IMR-90 (cell line): ENCODE results near the gene TET1. TPM values are rescaled to one million over a fixed set of nuclear protein-coding genes. Genes with fewer than 3 reads are reported as not detected.

Experiments used
- ATAC-seq: fragments of 200-7000 bp; cut with Tn5 transposase; 2 replicates; pipeline ENCODE4 v1.9.1; 2020; ENCODE audit warnings: low read depth, mild to moderate bottlenecking, moderate library complexity
- BruUV-seq: library from RNA; stranded (reverse); fragments of 400-500 nt; replicated peaks from 2 replicates; lab custom pipeline; 2021; lab: Mats Ljungman, UMichigan
- CTCF ChIA-PET: fragments of 300-600 bp; formaldehyde crosslinking; extraction: SDS; loops from one replicate; lab custom pipeline; 2021; ENCODE audit warnings: antibody characterized with exemption; lab: Yijun Ruan, JAX
- POLR2A ChIA-PET: fragments of 300-600 bp; sonication (Branson Sonifier 250); formaldehyde crosslinking; loops from one replicate; lab custom pipeline; 2022; ENCODE audit warnings: antibody characterized with exemption; ENCODE audit not compliant: unreplicated experiment; lab: Charles Lee
- DNase-seq: peaks from one replicate; pipeline ENCODE4 v3.0.0; 2013
- H2AFZ ChIP-seq: replicated peaks from 2 replicates; pipeline ENCODE3; 2013; ENCODE audit warnings: low read length, mild to moderate bottlenecking; ENCODE audit not compliant: poor library complexity
- H2AK5ac ChIP-seq: 2 replicates; pipeline ENCODE4 v1.6.1; 2013; ENCODE audit warnings: low read depth, low read length, inconsistent platforms
- H2AK9ac ChIP-seq: replicated peaks from 2 replicates; pipeline ENCODE3; 2013; ENCODE audit warnings: mild to moderate bottlenecking, low read depth, low read length, moderate library complexity; ENCODE audit not compliant: poor library complexity
- H2BK120ac ChIP-seq: 2 replicates; pipeline ENCODE4 v1.6.1; 2013; ENCODE audit warnings: low read depth, low read length, inconsistent platforms
- H2BK15ac ChIP-seq: 3 replicates; pipeline ENCODE4 v1.6.1; 2013; ENCODE audit warnings: low read depth, low read length, inconsistent platforms
- H2BK20ac ChIP-seq: 2 replicates; pipeline ENCODE4 v1.6.1; 2013; ENCODE audit warnings: low read depth, mild to moderate bottlenecking, inconsistent platforms, low read length, moderate library complexity
- H2BK5ac ChIP-seq: 2 replicates; pipeline ENCODE4 v1.6.1; 2013; ENCODE audit warnings: mild to moderate bottlenecking, low read depth, low read length, inconsistent platforms; ENCODE audit not compliant: poor library complexity, severe bottlenecking
- H3K14ac ChIP-seq: replicated peaks from 2 replicates; pipeline ENCODE4 v1.6.1; 2013; ENCODE audit warnings: low read depth, low read length, inconsistent platforms
- H3K18ac ChIP-seq: 2 replicates; pipeline ENCODE4 v1.6.1; 2013; ENCODE audit warnings: low read depth, low read length, control low read depth
- H3K23ac ChIP-seq: 2 replicates; pipeline ENCODE4 v1.6.1; 2013; ENCODE audit warnings: low read depth, low read length, inconsistent platforms
- H3K27ac ChIP-seq: 2 replicates; pipeline ENCODE4 v1.5.1; 2013; ENCODE audit warnings: mild to moderate bottlenecking, control low read depth, low read length; ENCODE audit not compliant: insufficient read depth
- H3K27me3 ChIP-seq: 2 replicates; pipeline ENCODE4 v1.6.1; 2013; ENCODE audit warnings: low read length; ENCODE audit not compliant: control insufficient read depth, insufficient read depth
- H3K36me3 ChIP-seq: 2 replicates; pipeline ENCODE4 v1.6.1; 2013; ENCODE audit warnings: low read length, mixed read lengths; ENCODE audit not compliant: control insufficient read depth, insufficient read depth
- H3K4ac ChIP-seq: 2 replicates; pipeline ENCODE4 v1.6.1; 2013; ENCODE audit warnings: low read depth, low read length, inconsistent platforms
- H3K4me1 ChIP-seq: 2 replicates; pipeline ENCODE4 v1.6.1; 2013; ENCODE audit warnings: low read length, mixed read lengths; ENCODE audit not compliant: control insufficient read depth, insufficient read depth
- H3K4me2 ChIP-seq: 2 replicates; pipeline ENCODE4 v1.6.1; 2013; ENCODE audit warnings: low read depth, mild to moderate bottlenecking, control low read depth, low read length, moderate library complexity
- H3K4me3 ChIP-seq: 2 replicates; pipeline ENCODE4 v1.5.1; 2013; ENCODE audit warnings: low read depth, mild to moderate bottlenecking, control low read depth, low read length, moderate library complexity; ENCODE audit not compliant: insufficient read depth
- H3K56ac ChIP-seq: 2 replicates; pipeline ENCODE4 v1.6.1; 2013; ENCODE audit warnings: low read length, inconsistent platforms; ENCODE audit not compliant: insufficient read depth; ENCODE audit errors: extremely low read depth
- H3K79me1 ChIP-seq, 2 experiments: 2 replicates each; pipeline ENCODE4 v1.6.1; 2013; ENCODE audit warnings: low read length in 2 of 2, inconsistent platforms in 1 of 2, low read depth in 1 of 2
- H3K9ac ChIP-seq: 2 replicates; pipeline ENCODE4 v1.6.1; 2013; ENCODE audit warnings: low read depth, low read length, control low read depth
- H3K9me1 ChIP-seq: 2 replicates; pipeline ENCODE4 v1.6.1; 2013; ENCODE audit warnings: low read length, inconsistent platforms; ENCODE audit not compliant: insufficient read depth
- H3K9me3 ChIP-seq: 2 replicates; pipeline ENCODE4 v1.6.1; 2013; ENCODE audit warnings: low read length; ENCODE audit not compliant: control insufficient read depth, insufficient read depth
- H4K20me1 ChIP-seq: 2 replicates; pipeline ENCODE4 v1.6.1; 2013; ENCODE audit warnings: low read length, inconsistent platforms; ENCODE audit not compliant: insufficient read depth
- H4K5ac ChIP-seq: 2 replicates; pipeline ENCODE4 v1.6.1; 2013; ENCODE audit warnings: mild to moderate bottlenecking, low read depth, low read length, control low read depth
- H4K8ac ChIP-seq, 2 experiments: 2 replicates each; pipeline ENCODE4 v1.6.1; 2013; ENCODE audit warnings: low read depth in 2 of 2, low read length in 2 of 2, control low read depth in 1 of 2, inconsistent platforms in 1 of 2
- H4K91ac ChIP-seq: 2 replicates; pipeline ENCODE4 v1.6.1; 2013; ENCODE audit warnings: low read depth, low read length, inconsistent platforms; ENCODE audit not compliant: insufficient read depth
- CEBPB ChIP-seq: IDR thresholded peaks from 2 replicates; pipeline ENCODE4 v1.6.1; 2012; ENCODE audit warnings: low read depth, low read length, improper control_type of control experiment
- RCOR1 ChIP-seq: IDR thresholded peaks from 2 replicates; pipeline ENCODE4 v1.6.1; 2012; ENCODE audit warnings: mild to moderate bottlenecking, low read length, improper control_type of control experiment; ENCODE audit not compliant: insufficient replicate concordance
- WGBS, 2 experiments: methylation state at CpG; one replicate each; pipeline versions ENCODE4 v1.1.5 to v1.1.7; 2013; ENCODE audit warnings: missing lambda C conversion rate in 2 of 2; ENCODE audit not compliant: insufficient read length in 1 of 2; ENCODE audit errors: extremely low coverage in 2 of 2; 5-methylcytosine and 5-hydroxymethylcytosine counted together
- dilution Hi-C: fragments of 300-500 bp; cut with HindIII; formaldehyde crosslinking; loops from one replicate; pipeline ENCODE4 v1.14.3; 2018; ENCODE audit warnings: low sequenced_read_pairs; ENCODE audit not compliant: unreplicated experiment
- in situ Hi-C: fragments of 300-500 bp; cut with MboI; formaldehyde crosslinking; loops from 3 replicates; pipeline ENCODE4 v1.14.3; 2019; ENCODE audit warnings: low sequenced_read_pairs, inconsistent platforms, mixed read lengths
- intact Hi-C: fragments of 100-400 bp; cut with micrococcal nuclease; formaldehyde crosslinking; loops from 2 replicates; pipeline ENCODE4 v1.10.0; 2022
- polyA plus RNA-seq, 3 experiments: library from polyadenylated mRNA; depleted of rRNA; stranded (reverse); fragments of >200 nt; gene quantifications; 2 replicates each; pipeline ENCODE4 v1.2.3, GENCODE V29; 2012; ENCODE audit warnings: low replicate concordance in 1 of 3
- total RNA-seq: library from RNA; depleted of rRNA; stranded (reverse); fragments of >200 nt; gene quantifications from 2 replicates; pipeline ENCODE4 v1.2.3, GENCODE V29; 2012

The TET1 gene
- total and polyA plus RNA-seq, 2 of the 4 experiments (the other 2 are of a cell fraction) = 1.0 to 4.3 TPM

- Histone ChIP-seq H3K18ac (peak overlapping the region; percentile 11; the same call in 1 of the 2 replicates), H2AK5ac (no peak overlapping the region), H3K9me1 (no peaks in the 10 kb centered on the region), H3K79me1 (peaks cover 12 to 44% of the 10 kb centered on the region in 2 experiments; a peak in 3 of 4 replicates), H2AK9ac (peak overlapping the region; percentile 35), H2BK5ac (peak overlapping the region; percentile 52), H3K27ac (no peak overlapping the region), H3K9ac (no peak overlapping the region; the same call in 1 of the 2 replicates), H3K56ac (no peak overlapping the region), H4K20me1 (no peaks in the 10 kb centered on the region), H2AFZ (peak overlapping the region; percentile 95), H3K27me3 (no peaks in the 10 kb centered on the region), H2BK120ac (peak overlapping the region; percentile 65; the same call in 1 of the 2 replicates), H4K5ac (no peak overlapping the region), H3K4me2 (peak overlapping the region; percentile 80), H2BK20ac (no peak overlapping the region), H4K91ac (no peak overlapping the region), H3K9me3 (no peaks in the 10 kb centered on the region), H3K14ac (0 out of 2 replicates have a peak overlapping the region, but pooled peaks have one; percentile 11), H4K8ac (peak overlapping the region in 1 of 2 experiments; percentile 57; a peak in 1 of 4 replicates), H3K4me1 (peaks cover 1% of the 10 kb centered on the region; the same call in 1 of the 2 replicates), H3K23ac (peak overlapping the region; percentile 87; the same call in 1 of the 2 replicates), H3K4ac (peak overlapping the region; percentile 89; the same call in 1 of the 2 replicates), H2BK15ac (no peak overlapping the region), H3K4me3 (peak overlapping the region; percentile 96), H3K36me3 (no peaks in the 10 kb centered on the region)
- ChIA-PET CTCF (interaction anchor here (0.5 to 1.4 kb wide), 3 partner anchors 9 to 144 kb away, joined by 3 to 10 read pairs (median 7); no protein-coding TSS in a partner anchor), POLR2A (interaction anchor here (1.6 kb wide), 1 partner anchor 41 kb away, joined by 6 read pairs; no protein-coding TSS in a partner anchor)
- intact Hi-C loops = loop anchor here (1.0 kb wide), 1 partner anchor 40 kb away; no protein-coding TSS in a partner anchor
- DNase-seq (no peak), ATAC-seq (no peak)
- dilution Hi-C loops = no loop called here
- in situ Hi-C loops = no loop called here
- peak; percentile 66 for TF ChIP-seq CEBPB
- TF ChIP-seq RCOR1 = no peak
- BruUV-seq = no TSS peak
- WGBS, 2 experiments = no CpG with 5 or more reads among the region's 6 CpGs
Observed at GRCh38 chr10:68559841-68560185, 324 bp upstream of the TET1 start.
